Stimulated activated CD4-positive, alpha-beta T cell treated with anti-CD3 and anti-CD28 coated beads, Interleukin-4, amount 100 ng/mL, for 4 hours (primary cell): Measurements from ENCODE around the gene BRD9.
"Not testable (repeated sequence)": the region's sequence is repeated elsewhere in the genome, so short reads cannot be mapped to it uniquely, and the experiment has no call there.

Experiments used
- DNase-seq, 2 experiments: peaks; one replicate each; pipeline ENCODE4 v3.0.0-alpha.2; 2020

The BRD9 gene

GRCh38 chr5:856531-857425 lies 35.8 kb downstream of the BRD9 start:
- no peak for DNase-seq

- DNase-seq: no peak
Measured at GRCh38 chr5:855771-856530, 36.6 kb downstream of the BRD9 start.

- DNase-seq: no peak
Measured at GRCh38 chr5:854966-855743, 37.4 kb downstream of the BRD9 start.

- DNase-seq: no peak
Measured at GRCh38 chr5:854217-854616, 38.4 kb downstream of the BRD9 start.

- DNase-seq: not testable (repeated sequence)
Measured at GRCh38 chr5:853416-854090, 39.0 kb downstream of the BRD9 start.

- DNase-seq: no peak
Measured at GRCh38 chr5:852431-853401, 39.9 kb downstream of the BRD9 start.

- no peak for DNase-seq
Measured at GRCh38 chr5:852018-852417, 40.6 kb downstream of the BRD9 start.

GRCh38 chr5:851553-851952 lies 41.0 kb downstream of the BRD9 start:
- no peak for DNase-seq

- DNase-seq: no peak
Measured at GRCh38 chr5:851076-851475, 41.5 kb downstream of the BRD9 start.

GRCh38 chr5:850511-851006 lies 42.0 kb downstream of the BRD9 start, which contains the start of gene ZDHHC11:
Gene ZDHHC11, minus strand, starts transcription at chr5:850986. Its CDS starts 384 bp downstream, at chr5:850602.
- DNase-seq: no peak

GRCh38 chr5:849651-850301 lies 42.8 kb downstream of the BRD9 start:
- no peak for DNase-seq

GRCh38 chr5:848671-849111 lies 43.9 kb downstream of the BRD9 start:
- DNase-seq: no peak

GRCh38 chr5:847736-848135 lies 44.9 kb downstream of the BRD9 start:
- DNase-seq: not testable (repeated sequence)

GRCh38 chr5:847212-847611 lies 45.4 kb downstream of the BRD9 start:
- DNase-seq: not testable (repeated sequence)

- DNase-seq: not testable (repeated sequence)
Measured at GRCh38 chr5:846602-847091, 46.0 kb downstream of the BRD9 start.

GRCh38 chr5:845676-846601 lies 46.7 kb downstream of the BRD9 start:
- not testable (repeated sequence) for DNase-seq

- DNase-seq: not testable (repeated sequence)
Measured at GRCh38 chr5:845031-845675, 47.4 kb downstream of the BRD9 start.

- DNase-seq: not testable (repeated sequence)
Measured at GRCh38 chr5:844426-844825, 48.2 kb downstream of the BRD9 start.
